Left ventricle myocardium inferior (tissue), 1 donor: Measurements from ENCODE around the gene SEMA4C. TPM values are rescaled to one million over a fixed set of nuclear protein-coding genes. Genes with fewer than 3 reads are reported as not detected.
A peak's percentile ranks its signal among the peaks of the same experiment; 100 is the strongest.
"Not testable (repeated sequence)": the region's sequence is repeated elsewhere in the genome, so short reads cannot be mapped to it uniquely, and the experiment has no call there.

Source experiments
- DNase-seq: peaks from one replicate; pipeline ENCODE4 v3.0.0-alpha.2; 2020
- H3K27ac ChIP-seq: fragments of 200-600 bp; replicated peaks from 2 replicates; pipeline ENCODE4 v1.8.0; 2021
- H3K27me3 ChIP-seq: fragments of 200-600 bp; 2 replicates; pipeline ENCODE4 v1.8.0; 2021; ENCODE audit warnings: low read depth
- H3K36me3 ChIP-seq: fragments of 200-600 bp; 2 replicates; pipeline ENCODE4 v1.8.0; 2021
- H3K4me1 ChIP-seq: fragments of 200-600 bp; 2 replicates; pipeline ENCODE4 v1.8.0; 2021
- H3K4me3 ChIP-seq: fragments of 200-600 bp; 2 replicates; pipeline ENCODE4 v1.8.0; 2021; ENCODE audit warnings: mild to moderate bottlenecking, moderate library complexity
- H3K9me3 ChIP-seq: fragments of 200-600 bp; replicated peaks from 2 replicates; pipeline ENCODE4 v1.8.0; 2021
- CTCF ChIP-seq: fragments of 200-600 bp; IDR thresholded peaks from 2 replicates; pipeline ENCODE4 v1.8.0; 2021; ENCODE audit warnings: antibody characterized with exemption, mild to moderate bottlenecking, borderline replicate concordance
- intact Hi-C: fragments of 100-400 bp; cut with micrococcal nuclease; formaldehyde crosslinking; loops from one replicate; pipeline ENCODE4 v1.11.0; 2022
- total RNA-seq: library from RNA; stranded (reverse); fragmentation: NEBNext Ultra II Directional; extraction: Animal tissue kit (Norgen Biotek cat#: 25700); gene quantifications from one replicate; pipeline ENCODE4 v1.2.1, GENCODE V29; 2021
- donor health status: DM: no; HTN: yes; CAD: no; lungs with severe emphysema.

SEMA4C gene
- total RNA-seq, 1 donor from 2014 or later = 16.6 TPM

- no peak for DNase-seq
- H3K4me1 ChIP-seq = peaks cover 50% of the 10 kb centered on the region
- TF ChIP-seq CTCF = no peak
- no peaks in the 10 kb centered on the region for H3K27me3 ChIP-seq
- H3K4me3 ChIP-seq = no peak overlapping the region
- H3K27ac ChIP-seq = no peak overlapping the region
- intact Hi-C loops = no loop called here
- no peaks in the 10 kb centered on the region for H3K9me3 ChIP-seq
- H3K36me3 ChIP-seq = no peaks in the 10 kb centered on the region
These were observed 21.9 kb upstream of the SEMA4C start for GRCh38 chr2:96891591-96892333.

GRCh38 chr2:96890726-96891385 is 21.0 kb upstream of the SEMA4C start:
- intact Hi-C loops = no loop called here
- no peaks in the 10 kb centered on the region for H3K36me3 ChIP-seq
- H3K4me1 ChIP-seq = peaks cover 49% of the 10 kb centered on the region
- H3K4me3 ChIP-seq = no peak overlapping the region
- H3K27ac ChIP-seq = no peak overlapping the region
- TF ChIP-seq CTCF = no peak
- no peaks in the 10 kb centered on the region for H3K9me3 ChIP-seq
- no peak for DNase-seq
- no peaks in the 10 kb centered on the region for H3K27me3 ChIP-seq

- intact Hi-C loops = no loop called here
- no peak for TF ChIP-seq CTCF
- no peak for DNase-seq
- no peaks in the 10 kb centered on the region for H3K9me3 ChIP-seq
- no peak overlapping the region for H3K4me3 ChIP-seq
- H3K36me3 ChIP-seq = no peaks in the 10 kb centered on the region
- peaks cover 45% of the 10 kb centered on the region for H3K4me1 ChIP-seq
- H3K27ac ChIP-seq = no peak overlapping the region
- no peaks in the 10 kb centered on the region for H3K27me3 ChIP-seq
These were observed 20.4 kb upstream of the SEMA4C start for GRCh38 chr2:96890252-96890651.

GRCh38 chr2:96889502-96889901 is 19.6 kb upstream of the SEMA4C start:
- H3K36me3 ChIP-seq, H3K27me3 ChIP-seq, H3K27ac ChIP-seq, intact Hi-C loops, DNase-seq, H3K4me3 ChIP-seq, H3K9me3 ChIP-seq: not testable (repeated sequence)
- H3K4me1 ChIP-seq = peaks cover 51% of the 10 kb centered on the region

- Histone ChIP-seq H3K27ac (peak overlapping the region; percentile 61), H3K36me3 (no peaks in the 10 kb centered on the region), H3K4me1 (peaks cover 62% of the 10 kb centered on the region), H3K9me3 (no peaks in the 10 kb centered on the region), H3K4me3 (no peak overlapping the region), H3K27me3 (no peaks in the 10 kb centered on the region)
- TF ChIP-seq CTCF = no peak
- peak; percentile 44 for DNase-seq
- intact Hi-C loops = no loop called here
These were observed 18.5 kb upstream of the SEMA4C start for GRCh38 chr2:96888072-96889011.
